Neural progenitor cell (in vitro differentiated cells): ENCODE results near the gene SLC6A5.

Source experiments
- EZH2 ChIP-seq: fragments of 200-600 bp; sonication (generic); IDR thresholded peaks from 2 replicates; pipeline ENCODE4 v1.6.1; 2017; ENCODE audit warnings: antibody characterized with exemption, mild to moderate bottlenecking, moderate library complexity
- EZH2phosphoT487 ChIP-seq: fragments of 200-600 bp; sonication (generic); IDR thresholded peaks from 2 replicates; pipeline ENCODE4 v1.6.1; 2017; ENCODE audit warnings: antibody characterized with exemption
- TF ChIP-seq, protein P1 (sequence below): fragments of 200-600 bp; sonication (generic); IDR thresholded peaks from 2 replicates; pipeline ENCODE4 v1.5.1; 2017; ENCODE audit warnings: antibody characterized with exemption, mild to moderate bottlenecking

- TF ChIP-seq, protein P1, sequence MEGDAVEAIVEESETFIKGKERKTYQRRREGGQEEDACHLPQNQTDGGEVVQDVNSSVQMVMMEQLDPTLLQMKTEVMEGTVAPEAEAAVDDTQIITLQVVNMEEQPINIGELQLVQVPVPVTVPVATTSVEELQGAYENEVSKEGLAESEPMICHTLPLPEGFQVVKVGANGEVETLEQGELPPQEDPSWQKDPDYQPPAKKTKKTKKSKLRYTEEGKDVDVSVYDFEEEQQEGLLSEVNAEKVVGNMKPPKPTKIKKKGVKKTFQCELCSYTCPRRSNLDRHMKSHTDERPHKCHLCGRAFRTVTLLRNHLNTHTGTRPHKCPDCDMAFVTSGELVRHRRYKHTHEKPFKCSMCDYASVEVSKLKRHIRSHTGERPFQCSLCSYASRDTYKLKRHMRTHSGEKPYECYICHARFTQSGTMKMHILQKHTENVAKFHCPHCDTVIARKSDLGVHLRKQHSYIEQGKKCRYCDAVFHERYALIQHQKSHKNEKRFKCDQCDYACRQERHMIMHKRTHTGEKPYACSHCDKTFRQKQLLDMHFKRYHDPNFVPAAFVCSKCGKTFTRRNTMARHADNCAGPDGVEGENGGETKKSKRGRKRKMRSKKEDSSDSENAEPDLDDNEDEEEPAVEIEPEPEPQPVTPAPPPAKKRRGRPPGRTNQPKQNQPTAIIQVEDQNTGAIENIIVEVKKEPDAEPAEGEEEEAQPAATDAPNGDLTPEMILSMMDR: peak; percentile 94
- TF ChIP-seq EZH2phosphoT487: no peak
- no peak for TF ChIP-seq EZH2
These were observed 10.6 kb downstream of the SLC6A5 start for GRCh38 chr11:20609727-20610707.
